ENCODE results near the gene STXBP5.

The STXBP5 gene

DNA sequence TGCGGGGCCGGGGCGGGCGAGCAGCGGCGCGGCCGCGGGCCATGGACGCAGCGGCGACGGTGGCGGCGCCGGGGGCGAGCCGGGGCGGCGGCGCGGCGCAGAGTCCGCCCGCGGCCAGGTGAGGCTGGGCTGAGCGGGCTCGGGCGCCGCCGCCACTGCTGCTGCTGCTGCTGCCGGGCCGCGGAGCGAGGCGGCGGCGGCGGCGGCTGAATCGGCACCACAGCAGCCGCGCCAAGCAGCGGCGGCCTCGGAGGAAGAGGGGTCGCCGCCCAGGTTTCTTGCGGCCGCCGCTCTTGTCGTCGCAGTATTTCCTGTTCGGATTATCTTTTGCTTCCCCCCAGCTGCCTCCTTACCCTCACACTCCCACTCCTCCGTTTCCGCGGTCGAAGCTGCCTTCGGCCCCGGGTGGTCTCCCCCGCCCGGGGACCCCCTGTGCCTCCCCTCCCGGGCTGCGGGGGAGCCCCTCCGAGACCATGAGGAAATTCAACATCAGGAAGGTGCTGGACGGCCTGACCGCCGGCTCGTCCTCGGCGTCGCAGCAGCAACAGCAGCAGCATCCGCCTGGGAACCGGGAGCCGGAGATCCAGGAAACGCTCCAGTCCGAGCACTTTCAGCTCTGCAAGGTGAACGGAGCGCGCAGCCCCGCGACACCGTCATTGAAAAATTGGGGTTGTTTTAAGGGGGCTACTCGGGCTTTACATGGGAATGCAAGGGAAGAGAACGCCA is at the start of gene STXBP5:
TSS of gene STXBP5 (plus strand) at position 358 of the 726 bp plus-strand sequence. CDS start at position 474, 116 bp downstream.
- in situ Hi-C loops (cut with MboI; ENCODE audit: low sequenced_read_pairs) = no loop called here

DNA sequence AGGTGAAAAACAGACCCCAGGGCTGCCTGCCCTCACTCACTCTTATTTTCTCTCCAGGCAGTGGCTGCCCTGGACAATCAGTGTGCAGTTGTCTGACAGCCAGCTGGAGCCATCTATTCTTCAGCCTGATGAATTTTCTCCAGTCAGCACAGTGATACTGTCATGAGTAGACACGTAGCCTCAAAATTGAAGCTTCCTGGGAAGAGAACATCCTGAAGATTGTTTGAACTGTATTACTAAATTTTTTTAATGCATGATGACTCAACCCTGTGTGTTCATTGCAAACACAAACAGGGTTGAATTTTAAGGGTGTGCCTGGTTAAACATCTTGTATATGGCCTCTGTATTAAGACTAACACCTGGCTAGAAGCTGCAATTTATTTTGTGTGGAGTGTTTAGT is 49.8 kb upstream of the STXBP5 start:
- in situ Hi-C loops (cut with MboI; ENCODE audit: low sequenced_read_pairs) = no loop called here

DNA sequence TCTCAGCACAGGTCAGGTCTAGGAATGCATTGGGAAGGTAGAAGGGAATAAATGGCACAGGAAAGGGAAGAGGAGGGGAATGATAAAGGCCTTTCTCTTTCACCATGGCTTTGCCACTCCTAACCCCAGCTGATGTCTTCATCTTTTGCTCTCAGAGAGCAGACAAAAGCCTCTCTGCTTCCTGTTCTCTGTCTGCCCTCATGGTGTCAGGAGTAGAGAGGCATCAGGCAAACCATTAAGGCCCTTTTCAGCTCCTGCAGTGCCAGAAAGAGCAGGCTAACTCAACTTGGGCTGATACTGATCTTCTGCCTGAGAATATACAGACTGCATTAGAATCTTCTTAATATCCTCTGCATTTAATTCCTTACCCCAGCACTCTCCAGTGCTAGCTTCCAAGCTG is 48.0 kb upstream of the STXBP5 start:
- in situ Hi-C loops (cut with MboI; ENCODE audit: low sequenced_read_pairs) = no loop called here

DNA sequence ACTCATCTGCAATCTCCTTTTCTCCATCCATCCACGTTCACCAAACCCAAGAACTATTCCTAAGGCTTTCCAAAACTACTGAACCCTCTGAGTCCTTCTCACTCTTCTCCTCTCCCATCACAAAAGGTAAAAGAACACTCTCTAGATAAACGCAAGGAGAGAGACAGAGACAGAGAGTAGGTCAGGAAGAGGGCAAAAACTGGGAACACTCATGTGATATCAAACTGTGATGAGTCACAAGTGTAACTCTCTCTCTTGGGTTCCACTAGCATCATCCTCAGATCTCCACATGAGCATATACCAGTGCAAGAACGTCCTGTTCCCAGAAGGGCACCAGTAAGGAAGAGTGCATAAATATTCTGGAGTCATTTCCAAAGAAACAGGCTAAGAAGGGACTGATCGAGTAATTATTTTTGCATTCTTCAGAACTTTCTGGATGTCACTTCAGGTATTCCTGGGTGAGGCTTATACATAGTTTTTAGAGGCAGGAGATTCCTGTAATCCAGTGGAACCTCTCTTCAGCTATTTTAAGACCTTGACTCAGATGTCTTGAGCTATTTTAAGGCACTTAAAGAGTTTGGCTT is 47.3 kb upstream of the STXBP5 start:
- in situ Hi-C loops (cut with MboI; ENCODE audit: low sequenced_read_pairs) = no loop called here

DNA sequence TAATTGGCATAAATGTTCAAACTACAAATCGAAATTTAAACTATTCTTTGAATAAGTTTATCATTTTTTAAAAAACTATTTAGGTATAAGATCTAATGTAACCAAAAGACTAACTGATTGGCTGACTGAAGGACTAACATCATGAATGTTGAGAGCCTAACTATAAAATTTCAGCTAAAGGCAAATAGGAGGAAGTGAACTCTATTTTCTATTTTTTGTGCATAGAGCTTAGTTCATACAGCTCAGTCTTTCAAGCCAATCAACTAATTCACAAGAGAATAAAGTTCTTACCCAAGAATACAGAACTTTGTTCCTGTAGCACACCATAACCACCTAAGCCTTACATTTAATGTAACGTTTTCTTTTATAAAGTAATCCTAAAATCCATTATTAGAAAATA is 46.3 kb upstream of the STXBP5 start:
- in situ Hi-C loops (cut with MboI; ENCODE audit: low sequenced_read_pairs) = no loop called here

DNA sequence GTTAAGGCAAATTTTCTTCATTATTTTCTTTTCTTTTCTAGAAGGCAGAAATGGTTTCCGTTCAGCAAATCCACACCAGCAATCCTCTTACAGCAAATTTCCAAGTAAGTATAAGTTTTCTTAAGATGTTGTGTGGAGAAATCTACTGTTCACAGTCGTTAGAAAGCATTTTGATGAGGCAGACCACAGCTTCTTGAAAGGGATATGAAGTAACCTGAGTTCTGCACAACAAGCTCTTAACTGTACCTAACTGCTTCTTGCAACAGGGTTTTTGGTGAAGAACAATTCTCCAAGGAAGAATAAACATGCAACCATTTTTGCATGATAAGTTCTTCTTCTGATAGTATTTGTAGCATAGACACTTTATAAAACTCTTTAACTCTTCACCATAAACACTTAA is 45.3 kb upstream of the STXBP5 start:
- in situ Hi-C loops (cut with MboI; ENCODE audit: low sequenced_read_pairs) = no loop called here

DNA sequence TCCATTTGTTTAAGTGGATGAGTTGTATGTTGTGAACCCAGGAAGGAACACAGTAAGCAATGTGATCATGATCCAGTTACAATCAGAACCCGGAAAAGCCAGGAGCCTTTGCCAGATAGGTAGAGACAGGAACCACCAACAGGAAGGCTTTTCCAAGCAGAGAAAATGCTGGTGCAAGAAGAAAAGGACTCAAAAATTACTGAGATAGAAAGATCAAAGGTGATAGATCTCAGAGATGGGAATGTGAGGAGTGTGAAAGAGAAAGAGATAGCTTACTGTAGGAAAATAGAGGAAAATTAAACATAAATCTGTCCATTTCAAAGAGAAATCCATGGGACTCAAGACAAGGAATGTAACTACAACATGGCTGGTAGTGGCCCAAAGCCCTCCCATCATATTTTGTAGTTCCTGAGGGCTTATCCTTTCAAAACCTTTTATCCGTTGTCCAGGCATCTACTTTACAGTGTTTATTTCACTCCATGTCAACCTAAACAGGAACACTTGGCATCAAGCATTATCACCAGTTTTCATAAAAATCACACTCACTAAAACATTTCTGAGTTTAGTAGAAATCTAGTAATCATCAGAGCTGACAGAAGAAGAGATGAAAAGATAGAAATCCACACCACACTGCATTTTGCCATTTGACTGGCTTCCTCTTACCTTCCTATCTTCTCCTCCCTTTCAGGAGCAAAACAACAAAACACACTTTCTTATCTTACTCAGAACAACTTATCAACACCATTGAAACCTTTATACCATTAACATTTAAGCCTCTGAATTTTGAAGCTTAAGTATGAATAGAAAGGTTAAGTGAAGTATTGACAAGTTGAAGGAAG is 44.5 kb upstream of the STXBP5 start:
- in situ Hi-C loops (cut with MboI; ENCODE audit: low sequenced_read_pairs) = no loop called here

DNA sequence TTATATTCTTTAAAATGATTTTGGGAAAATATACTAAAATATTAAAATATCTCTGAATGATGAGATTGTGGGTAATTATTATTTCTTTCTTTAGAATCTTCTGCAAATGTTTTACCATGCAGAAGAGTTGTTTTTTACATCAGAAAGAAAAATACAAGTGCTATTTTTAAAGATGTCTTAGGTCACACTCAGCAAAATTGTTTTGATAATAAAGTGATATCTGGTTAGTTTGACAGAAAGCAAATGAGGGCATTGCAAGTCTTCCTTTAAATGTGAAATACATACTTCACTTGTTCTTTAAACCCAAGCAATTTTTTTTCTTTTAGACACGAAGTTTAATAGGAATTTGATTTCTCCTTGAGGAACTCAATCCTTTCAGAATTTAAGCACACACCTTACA is 43.6 kb upstream of the STXBP5 start:
- in situ Hi-C loops (cut with MboI; ENCODE audit: low sequenced_read_pairs) = no loop called here

DNA sequence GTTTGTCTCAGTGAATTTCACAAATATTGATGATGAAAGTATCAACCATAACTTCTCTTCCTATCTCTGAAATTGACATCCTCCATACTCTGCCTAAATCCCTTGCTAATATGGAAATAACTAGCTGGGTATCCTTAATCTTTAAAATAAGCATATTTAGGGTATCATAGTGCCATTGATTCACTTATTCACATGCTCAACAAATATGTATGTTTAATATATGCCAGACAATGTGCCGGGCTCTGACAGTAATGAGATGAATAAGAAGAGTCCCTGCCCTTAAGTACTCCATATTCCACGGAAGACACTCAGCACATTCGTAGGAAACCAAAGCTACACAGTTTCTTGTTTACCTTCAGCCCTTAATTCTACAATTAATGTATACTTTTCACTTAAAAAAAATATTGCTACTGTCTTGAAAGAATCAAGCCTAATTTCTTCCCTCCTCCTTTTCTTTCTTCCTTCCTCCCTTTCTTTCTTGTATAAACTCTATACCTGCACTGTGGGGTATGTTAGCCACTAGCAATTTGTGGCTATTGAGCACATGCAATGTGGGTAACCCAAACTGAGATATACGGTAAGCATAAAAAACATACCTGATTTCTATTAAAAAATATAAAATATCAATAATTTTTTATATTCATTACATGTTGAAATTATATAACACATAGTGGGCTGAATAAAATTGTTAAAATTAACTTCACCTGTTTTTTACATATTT is 42.8 kb upstream of the STXBP5 start:
- in situ Hi-C loops (cut with MboI; ENCODE audit: low sequenced_read_pairs) = no loop called here

DNA sequence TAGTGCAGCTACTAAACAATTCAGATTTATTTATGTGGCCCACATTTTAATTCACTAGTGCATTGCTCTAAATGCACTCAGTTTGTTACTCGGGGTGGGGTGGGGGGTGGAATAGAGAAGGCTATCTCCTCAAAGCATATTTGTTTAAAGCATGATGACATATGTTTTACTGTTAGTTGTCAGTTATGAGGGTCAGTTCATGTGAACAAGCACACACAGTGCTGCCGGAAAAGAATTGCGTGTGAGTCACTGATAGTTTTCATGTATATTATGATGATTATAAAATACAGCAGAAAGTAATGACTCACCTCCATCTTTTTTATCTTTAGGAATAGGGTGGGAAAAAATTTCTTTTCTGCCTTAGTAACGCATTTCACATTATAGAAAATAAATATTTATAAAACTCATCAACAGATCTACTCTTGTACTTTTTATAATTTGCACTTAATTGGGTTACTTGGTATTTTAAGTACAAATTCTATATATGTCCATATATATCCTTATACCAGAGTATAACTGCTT is 42.2 kb upstream of the STXBP5 start:
- in situ Hi-C loops (cut with MboI; ENCODE audit: low sequenced_read_pairs) = no loop called here

DNA sequence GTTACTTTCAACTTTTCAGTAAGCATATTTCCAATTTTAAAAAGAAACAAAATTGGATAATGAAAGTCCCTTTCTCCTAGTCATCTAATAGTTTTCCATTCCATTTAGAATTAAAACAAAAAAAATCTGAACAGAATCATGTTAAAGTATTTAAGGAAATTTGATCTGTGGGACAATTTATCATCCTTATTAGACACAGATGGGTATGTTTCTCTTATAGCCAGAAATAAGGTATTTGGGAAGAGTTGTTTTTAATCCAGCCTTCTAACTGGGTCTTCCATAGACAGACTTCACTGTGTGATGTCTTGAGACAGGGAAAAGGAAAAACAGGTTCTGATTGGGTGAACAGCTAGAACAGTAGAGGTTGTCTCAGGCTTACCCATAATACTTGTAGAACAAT is 39.5 kb upstream of the STXBP5 start:
- in situ Hi-C loops (cut with MboI; ENCODE audit: low sequenced_read_pairs) = no loop called here

DNA sequence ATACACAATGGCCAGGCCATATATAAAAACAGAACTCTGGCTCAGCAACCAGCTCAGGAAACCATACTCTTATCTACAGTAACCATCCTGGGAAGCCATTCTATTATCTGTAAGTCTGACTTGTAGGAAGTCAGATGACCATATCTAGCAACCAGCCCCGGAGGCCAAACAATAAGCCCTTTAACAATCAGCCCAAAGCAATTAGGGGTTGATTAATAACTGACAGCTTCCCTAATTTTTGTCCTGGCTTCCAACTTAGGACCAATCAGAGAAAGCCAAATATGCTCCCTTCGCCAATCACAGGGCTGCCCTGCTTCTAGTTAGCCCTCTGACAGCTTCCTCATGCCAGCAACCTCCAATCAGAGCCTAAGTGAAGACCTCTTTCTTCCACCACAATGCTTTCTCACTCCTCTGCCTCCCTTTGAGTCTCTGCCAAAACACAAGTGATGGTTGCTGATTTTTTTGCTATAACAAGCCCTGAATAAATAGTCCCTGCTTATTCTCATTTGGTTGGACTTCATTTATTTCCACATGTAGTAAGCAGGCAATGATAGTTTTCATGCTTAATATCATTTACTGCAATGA is 37.8 kb upstream of the STXBP5 start:
- in situ Hi-C loops (cut with MboI; ENCODE audit: low sequenced_read_pairs) = no loop called here

DNA sequence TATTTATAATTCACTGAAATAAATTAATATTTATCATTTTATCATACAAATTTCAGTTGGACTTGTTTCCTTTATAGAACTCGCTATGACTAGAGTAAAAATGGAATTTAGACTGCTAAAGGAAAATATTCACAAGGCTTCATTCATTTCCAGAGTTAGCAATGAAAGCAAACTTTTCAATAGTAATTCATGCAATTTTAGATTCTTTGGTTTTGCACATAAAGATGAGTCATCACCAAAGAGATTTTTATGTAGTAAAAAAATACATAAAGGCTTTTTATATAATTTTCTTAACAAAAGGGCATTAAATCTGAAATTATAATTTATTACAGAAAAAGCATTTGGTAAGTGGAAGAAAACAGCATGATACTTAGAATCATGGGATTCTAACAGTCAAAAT is 37.2 kb upstream of the STXBP5 start:
- in situ Hi-C loops (cut with MboI; ENCODE audit: low sequenced_read_pairs) = no loop called here

DNA sequence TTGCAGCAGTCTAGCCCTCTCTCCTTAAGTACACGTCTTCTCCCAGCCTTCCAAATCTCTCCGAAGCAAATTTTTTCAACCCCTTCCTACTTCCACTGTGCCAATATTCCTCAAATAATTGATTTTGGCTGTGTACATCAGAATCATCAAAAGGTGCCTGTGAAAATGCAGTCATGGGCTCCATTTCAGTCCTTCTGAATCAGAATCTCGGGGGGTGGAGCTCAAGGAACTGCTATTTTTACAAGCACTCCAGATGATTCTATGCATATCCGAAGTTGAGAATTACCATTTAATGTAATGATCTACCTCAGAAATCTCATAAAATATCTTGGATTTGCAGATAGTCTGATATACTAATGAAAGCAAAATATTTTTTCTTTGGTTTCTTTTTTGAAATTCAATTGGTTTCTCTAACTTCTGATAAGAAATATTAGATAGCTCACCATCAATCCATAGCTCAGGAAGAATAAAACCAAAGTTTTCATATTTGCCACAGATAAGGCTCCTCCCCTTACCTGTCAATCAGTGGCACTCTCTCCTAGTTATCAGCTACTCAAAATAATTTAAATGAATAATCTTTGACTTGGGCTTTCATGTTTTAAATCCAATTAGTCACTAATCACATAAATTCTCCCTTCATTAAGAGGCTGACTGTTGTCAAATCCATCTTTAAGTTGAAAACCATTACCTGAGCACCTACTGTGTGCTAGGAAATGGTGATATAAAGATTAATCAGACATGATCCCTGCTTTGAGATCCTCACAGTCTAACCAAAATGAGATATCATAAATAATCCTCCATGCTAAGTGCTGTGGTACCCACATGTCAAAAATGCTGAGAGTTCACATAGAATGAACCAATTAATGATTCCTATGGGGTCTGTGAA is 36.4 kb upstream of the STXBP5 start:
- in situ Hi-C loops (cut with MboI; ENCODE audit: low sequenced_read_pairs) = no loop called here

DNA sequence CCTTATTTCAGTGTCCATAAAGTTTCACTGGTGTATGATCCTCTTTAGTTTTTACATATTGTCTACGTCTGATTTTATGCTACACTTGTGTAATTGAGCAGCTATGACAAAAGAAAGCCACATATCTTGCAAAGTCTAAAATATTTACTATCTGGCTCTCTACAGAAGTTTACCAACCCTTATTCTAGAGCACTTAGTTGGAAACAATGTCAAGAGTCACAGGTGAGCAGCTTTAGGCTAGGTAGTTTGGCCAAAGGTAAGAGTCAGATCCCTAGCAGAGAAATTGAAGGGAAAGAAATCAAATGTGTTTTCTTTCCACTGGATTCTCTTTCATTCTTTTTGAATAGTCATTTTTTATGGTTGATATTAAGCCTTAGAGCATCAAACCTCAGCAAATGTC is 34.7 kb upstream of the STXBP5 start:
- in situ Hi-C loops (cut with MboI; ENCODE audit: low sequenced_read_pairs) = no loop called here

DNA sequence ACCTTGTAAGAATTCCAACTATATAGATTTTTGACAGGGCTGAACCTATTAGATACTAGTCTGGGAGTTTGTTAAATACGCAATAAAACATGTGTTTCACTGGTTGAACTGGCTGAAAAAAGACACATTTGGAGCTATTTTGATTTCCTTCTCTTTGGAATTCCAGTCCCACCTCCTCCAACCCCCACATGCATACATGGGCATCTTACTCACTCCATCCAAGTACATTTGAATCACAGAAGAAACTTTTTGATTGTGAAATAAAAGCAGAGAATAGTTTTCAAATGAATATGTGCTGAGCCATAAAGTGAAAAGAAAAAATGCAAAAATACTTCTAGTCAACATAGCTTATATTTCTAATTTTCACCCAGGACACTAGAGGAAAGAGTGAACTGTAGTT is 33.9 kb upstream of the STXBP5 start:
- in situ Hi-C loops (cut with MboI; ENCODE audit: low sequenced_read_pairs) = no loop called here

DNA sequence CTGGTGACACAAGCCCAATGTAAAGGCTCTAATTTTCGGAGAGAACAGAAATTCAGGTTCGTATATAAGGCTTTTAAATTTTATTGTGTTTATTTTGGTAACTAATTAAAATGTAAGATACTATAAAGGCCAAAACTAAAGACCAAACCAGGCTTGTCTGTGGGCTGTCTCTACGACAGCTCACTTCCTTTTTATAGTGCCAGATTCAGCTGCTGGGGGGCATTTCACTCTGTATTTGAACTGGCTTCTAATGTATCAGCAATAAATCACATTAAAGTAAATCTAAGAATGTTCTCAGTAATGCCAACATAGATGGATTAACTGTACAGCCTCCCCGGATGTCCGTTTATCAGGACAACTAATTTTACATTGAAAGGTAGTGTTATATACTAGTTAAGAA is 31.1 kb upstream of the STXBP5 start:
- in situ Hi-C loops (cut with MboI; ENCODE audit: low sequenced_read_pairs) = no loop called here

DNA sequence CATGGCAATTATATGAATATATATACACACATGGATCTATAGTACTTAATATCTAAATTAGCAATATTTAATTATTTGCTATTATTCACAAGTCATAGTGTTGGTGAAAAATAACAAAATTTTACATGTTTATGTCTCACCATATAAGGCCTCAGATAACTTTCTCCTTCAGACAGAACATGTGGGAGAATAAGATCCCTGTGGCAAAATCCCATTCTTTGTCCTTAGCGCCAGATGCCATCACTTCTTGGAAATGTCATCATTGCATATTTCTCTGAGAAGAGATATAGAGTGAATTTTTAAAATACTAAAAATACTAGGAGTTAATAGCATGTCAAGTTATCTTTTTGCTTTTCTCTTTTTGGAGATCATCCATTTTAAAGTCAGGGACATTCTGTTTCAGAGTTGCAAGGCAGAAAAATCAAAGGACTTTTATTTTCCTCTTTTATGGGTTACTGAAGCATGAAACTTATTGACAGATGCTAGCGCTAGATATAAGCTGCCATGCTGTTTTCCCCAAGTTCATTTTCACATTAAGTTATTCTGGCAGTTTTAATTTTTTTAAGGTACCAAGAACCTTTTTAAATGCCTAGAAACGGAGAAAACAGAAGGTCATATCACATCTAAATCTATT is 30.4 kb upstream of the STXBP5 start:
- in situ Hi-C loops (cut with MboI; ENCODE audit: low sequenced_read_pairs) = no loop called here

DNA sequence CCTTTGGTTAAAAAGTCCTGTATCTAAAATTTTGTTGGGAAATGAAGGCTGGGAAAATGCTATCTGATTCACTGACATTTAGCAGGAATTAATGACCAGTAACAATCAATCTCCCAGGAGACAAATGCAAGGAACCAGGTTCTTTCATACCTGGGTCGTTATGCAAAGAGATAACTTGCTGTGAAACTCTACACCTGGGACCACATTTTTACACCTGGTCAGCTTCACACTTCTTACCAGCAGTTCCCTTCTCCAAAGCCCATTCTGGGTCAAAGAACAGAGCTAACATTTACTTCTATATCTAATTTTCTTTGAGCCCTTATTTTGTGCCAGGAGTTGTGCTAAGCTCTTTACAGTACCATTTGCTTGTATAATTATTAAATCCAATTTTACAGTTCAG is 27.4 kb upstream of the STXBP5 start:
- in situ Hi-C loops (cut with MboI; ENCODE audit: low sequenced_read_pairs) = no loop called here
